Endothelial cell (in vitro differentiated cells): ENCODE measurements around the gene TMEM87B. TPM values are rescaled to one million over a fixed set of nuclear protein-coding genes. Genes with fewer than 3 reads are reported as not detected.

Experiments used
- DNase-seq: peaks from one replicate; pipeline ENCODE4 v3.0.0; 2021; ENCODE audit warnings: low spot score
- H3K27ac Mint-ChIP-seq: one replicate; pipeline ENCODE4 v1.8.0; 2021; ENCODE audit warnings: mixed read lengths, inconsistent platforms; ENCODE audit not compliant: unreplicated experiment
- H3K27me3 Mint-ChIP-seq: one replicate; pipeline ENCODE4 v1.8.0; 2021; ENCODE audit warnings: mild to moderate bottlenecking, moderate library complexity, mixed read lengths, inconsistent platforms; ENCODE audit not compliant: unreplicated experiment
- H3K36me3 Mint-ChIP-seq: one replicate; pipeline ENCODE4 v1.8.0; 2021; ENCODE audit warnings: mild to moderate bottlenecking, low read depth, mixed read lengths, inconsistent platforms; ENCODE audit not compliant: unreplicated experiment
- H3K4me1 Mint-ChIP-seq: one replicate; pipeline ENCODE4 v1.8.0; 2021; ENCODE audit warnings: mild to moderate bottlenecking, mixed read lengths, inconsistent platforms; ENCODE audit not compliant: unreplicated experiment
- H3K4me3 Mint-ChIP-seq: one replicate; pipeline ENCODE4 v1.8.0; 2021; ENCODE audit warnings: mild to moderate bottlenecking, mixed read lengths, inconsistent platforms; ENCODE audit not compliant: unreplicated experiment
- H3K9me3 Mint-ChIP-seq: one replicate; pipeline ENCODE4 v1.8.0; 2021; ENCODE audit warnings: mixed read lengths, inconsistent platforms; ENCODE audit not compliant: unreplicated experiment
- total RNA-seq: library from RNA; stranded (reverse); fragmentation: NEBNext Ultra II Directional; extraction: Animal tissue kit (Norgen Biotek cat#: 25700); gene quantifications from one replicate; pipeline ENCODE4 v1.2.1, GENCODE V29; 2021; ENCODE audit not compliant: unreplicated experiment
- TF ChIP-seq, protein P1 (sequence below): fragments of 200-600 bp; sonication (generic); IDR thresholded peaks from one replicate; pipeline ENCODE4 v1.5.0; 2021; ENCODE audit warnings: antibody characterized with exemption; ENCODE audit not compliant: unreplicated experiment

Gene TMEM87B
- total RNA-seq, 1 donor from 2014 or later: 22.6 TPM

DNA sequence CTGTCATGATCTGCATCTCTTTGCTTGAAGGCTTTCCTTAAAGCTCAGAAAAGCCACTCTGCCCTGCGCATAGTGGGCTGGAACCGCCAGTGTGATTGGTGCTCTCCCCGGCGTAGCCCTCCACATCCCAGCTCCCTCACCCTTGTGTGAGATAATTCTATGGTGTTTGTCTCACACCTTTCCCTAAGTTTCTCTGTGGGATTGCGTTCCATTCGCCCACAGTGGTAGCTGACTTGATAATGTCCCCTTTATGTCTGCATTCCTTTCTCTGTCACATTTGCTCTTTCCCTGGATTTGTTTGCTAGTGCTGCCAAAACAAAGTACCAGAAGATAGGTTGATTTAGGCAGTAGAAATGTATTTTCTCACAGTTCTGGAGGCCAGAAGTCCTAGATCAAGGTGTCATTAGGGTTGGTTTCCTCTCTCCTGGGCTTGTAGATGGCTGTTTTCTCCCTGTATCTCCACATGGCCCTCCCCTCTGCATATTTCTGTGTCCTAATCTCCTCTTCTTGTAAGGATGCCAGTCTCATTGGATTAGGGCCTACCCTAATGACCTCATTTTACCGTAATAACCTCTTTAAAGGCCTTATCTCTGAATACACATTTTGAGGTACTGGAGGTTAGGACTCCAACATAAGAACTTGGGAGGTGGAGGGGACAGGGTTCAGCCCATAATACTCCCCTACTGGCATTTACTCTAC is 7.4 kb upstream of the TMEM87B start:
- H3K9me3 Mint-ChIP-seq: peaks cover 4% of the 10 kb centered on the region
- no peak for DNase-seq
- peaks cover 3% of the 10 kb centered on the region for H3K27me3 Mint-ChIP-seq
- TF ChIP-seq, protein P1, sequence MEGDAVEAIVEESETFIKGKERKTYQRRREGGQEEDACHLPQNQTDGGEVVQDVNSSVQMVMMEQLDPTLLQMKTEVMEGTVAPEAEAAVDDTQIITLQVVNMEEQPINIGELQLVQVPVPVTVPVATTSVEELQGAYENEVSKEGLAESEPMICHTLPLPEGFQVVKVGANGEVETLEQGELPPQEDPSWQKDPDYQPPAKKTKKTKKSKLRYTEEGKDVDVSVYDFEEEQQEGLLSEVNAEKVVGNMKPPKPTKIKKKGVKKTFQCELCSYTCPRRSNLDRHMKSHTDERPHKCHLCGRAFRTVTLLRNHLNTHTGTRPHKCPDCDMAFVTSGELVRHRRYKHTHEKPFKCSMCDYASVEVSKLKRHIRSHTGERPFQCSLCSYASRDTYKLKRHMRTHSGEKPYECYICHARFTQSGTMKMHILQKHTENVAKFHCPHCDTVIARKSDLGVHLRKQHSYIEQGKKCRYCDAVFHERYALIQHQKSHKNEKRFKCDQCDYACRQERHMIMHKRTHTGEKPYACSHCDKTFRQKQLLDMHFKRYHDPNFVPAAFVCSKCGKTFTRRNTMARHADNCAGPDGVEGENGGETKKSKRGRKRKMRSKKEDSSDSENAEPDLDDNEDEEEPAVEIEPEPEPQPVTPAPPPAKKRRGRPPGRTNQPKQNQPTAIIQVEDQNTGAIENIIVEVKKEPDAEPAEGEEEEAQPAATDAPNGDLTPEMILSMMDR: no peak
- no peak overlapping the region for H3K4me3 Mint-ChIP-seq
- H3K36me3 Mint-ChIP-seq: peaks cover 7% of the 10 kb centered on the region
- H3K27ac Mint-ChIP-seq: no peak overlapping the region
- peaks cover 12% of the 10 kb centered on the region for H3K4me1 Mint-ChIP-seq

DNA sequence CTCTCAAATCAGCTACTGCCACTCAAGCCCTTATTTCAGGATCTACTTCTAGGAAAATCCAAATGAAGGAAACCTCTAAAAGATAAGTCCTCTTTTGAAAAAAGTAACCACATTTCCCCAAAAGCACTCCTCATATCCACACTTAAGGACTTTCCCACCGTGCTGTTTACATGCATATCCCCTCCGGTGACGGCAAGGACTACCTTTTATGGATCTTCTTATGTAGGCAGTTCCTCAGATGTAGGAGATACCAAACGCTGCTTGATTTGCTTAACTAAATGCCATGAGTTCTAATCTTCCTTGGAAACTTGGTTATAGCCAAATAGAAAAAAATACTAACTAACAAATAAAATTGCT is 6.9 kb upstream of the TMEM87B start:
- DNase-seq: no peak
- Mint-ChIP-seq H3K27me3 (peaks cover 5% of the 10 kb centered on the region), H3K9me3 (peaks cover 4% of the 10 kb centered on the region), H3K36me3 (peaks cover 7% of the 10 kb centered on the region), H3K27ac (no peak overlapping the region), H3K4me1 (peaks cover 8% of the 10 kb centered on the region), H3K4me3 (no peak overlapping the region)
- TF ChIP-seq, protein P1: no peak

GRCh38 chr2:112048887-112049286 is 6.2 kb upstream of the TMEM87B start:
- peak; percentile 35 for DNase-seq
- Mint-ChIP-seq H3K36me3 (peaks cover 7% of the 10 kb centered on the region), H3K9me3 (peaks cover 4% of the 10 kb centered on the region)

DNA sequence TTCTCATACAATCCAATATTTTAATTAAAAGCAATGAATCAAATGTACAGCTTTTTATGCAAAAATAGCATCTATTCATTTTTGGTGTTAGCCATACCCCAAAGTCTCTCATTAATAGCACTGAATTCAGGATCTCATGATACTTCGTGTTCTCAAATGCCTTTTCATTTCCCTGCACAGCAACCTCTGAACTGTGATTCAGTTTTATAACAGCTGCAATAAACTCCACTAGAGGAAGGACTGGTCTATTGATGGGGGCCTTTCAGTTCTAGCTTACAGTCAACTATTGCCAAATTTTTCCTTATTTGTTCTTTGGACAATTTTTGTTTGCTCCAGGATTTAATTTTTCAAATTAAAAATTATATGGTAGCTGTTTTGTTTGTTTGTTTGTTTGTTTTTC is 4.8 kb upstream of the TMEM87B start:
- Mint-ChIP-seq H3K4me1 (peaks cover 4% of the 10 kb centered on the region), H3K36me3 (peaks cover 5% of the 10 kb centered on the region), H3K4me3 (no peak overlapping the region), H3K27me3 (peaks cover 3% of the 10 kb centered on the region), H3K27ac (no peak overlapping the region), H3K9me3 (peaks cover 1% of the 10 kb centered on the region)
- TF ChIP-seq, protein P1: no peak
- DNase-seq: no peak

More at GRCh38 chr2:112048887-112049286, 6.2 kb upstream of the TMEM87B start:
- H3K27me3 Mint-ChIP-seq: peaks cover 5% of the 10 kb centered on the region
- TF ChIP-seq, protein P1: peak; percentile 85
- no peak overlapping the region for H3K27ac Mint-ChIP-seq
- peaks cover 5% of the 10 kb centered on the region for H3K4me1 Mint-ChIP-seq
- no peak overlapping the region for H3K4me3 Mint-ChIP-seq
